GM10266 (cell line): ENCODE results near the gene TSC22D2.
"Not testable (repeated sequence)": the region's sequence is repeated elsewhere in the genome, so short reads cannot be mapped to it uniquely, and the experiment has no call there.

ENCODE experiments used
- DNase-seq: peaks from one replicate; pipeline ENCODE4 v3.0.0; 2012; ENCODE audit errors: extremely low spot score
- TF ChIP-seq, protein P1 (sequence below): IDR thresholded peaks from 2 replicates; pipeline ENCODE4 v1.5.1; 2012; ENCODE audit warnings: mild to moderate bottlenecking, low read depth; ENCODE audit not compliant: control insufficient read depth, insufficient read depth; ENCODE audit errors: missing control alignments

Gene TSC22D2

GRCh38 chr3:150494411-150494977 lies 86.4 kb downstream of the TSC22D2 start:
- TF ChIP-seq, protein P1, sequence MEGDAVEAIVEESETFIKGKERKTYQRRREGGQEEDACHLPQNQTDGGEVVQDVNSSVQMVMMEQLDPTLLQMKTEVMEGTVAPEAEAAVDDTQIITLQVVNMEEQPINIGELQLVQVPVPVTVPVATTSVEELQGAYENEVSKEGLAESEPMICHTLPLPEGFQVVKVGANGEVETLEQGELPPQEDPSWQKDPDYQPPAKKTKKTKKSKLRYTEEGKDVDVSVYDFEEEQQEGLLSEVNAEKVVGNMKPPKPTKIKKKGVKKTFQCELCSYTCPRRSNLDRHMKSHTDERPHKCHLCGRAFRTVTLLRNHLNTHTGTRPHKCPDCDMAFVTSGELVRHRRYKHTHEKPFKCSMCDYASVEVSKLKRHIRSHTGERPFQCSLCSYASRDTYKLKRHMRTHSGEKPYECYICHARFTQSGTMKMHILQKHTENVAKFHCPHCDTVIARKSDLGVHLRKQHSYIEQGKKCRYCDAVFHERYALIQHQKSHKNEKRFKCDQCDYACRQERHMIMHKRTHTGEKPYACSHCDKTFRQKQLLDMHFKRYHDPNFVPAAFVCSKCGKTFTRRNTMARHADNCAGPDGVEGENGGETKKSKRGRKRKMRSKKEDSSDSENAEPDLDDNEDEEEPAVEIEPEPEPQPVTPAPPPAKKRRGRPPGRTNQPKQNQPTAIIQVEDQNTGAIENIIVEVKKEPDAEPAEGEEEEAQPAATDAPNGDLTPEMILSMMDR: no peak

DNA sequence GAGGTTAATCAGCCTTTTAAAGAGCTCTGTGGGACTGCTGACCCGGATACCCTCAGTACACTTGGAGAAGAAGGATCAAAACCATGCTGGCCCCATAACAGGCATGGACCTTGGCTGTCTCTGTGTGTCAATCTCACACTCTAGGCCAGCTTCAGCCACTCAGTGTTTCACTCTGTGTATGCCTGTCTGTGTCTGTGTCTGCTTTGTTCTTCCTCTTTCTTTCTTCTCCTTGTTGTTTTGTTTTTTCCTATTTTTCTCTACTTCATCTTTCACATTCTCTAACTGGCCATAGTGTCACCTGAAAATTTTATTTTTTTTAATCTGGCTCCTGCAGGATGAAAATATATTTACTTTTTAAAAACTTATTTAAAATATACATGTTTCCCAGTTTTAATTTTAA lies 87.1 kb downstream of the TSC22D2 start:
- TF ChIP-seq, protein P1: no peak
- no peak for DNase-seq

More at GRCh38 chr3:150494411-150494977, 86.4 kb downstream of the TSC22D2 start:
- DNase-seq: no peak

DNA sequence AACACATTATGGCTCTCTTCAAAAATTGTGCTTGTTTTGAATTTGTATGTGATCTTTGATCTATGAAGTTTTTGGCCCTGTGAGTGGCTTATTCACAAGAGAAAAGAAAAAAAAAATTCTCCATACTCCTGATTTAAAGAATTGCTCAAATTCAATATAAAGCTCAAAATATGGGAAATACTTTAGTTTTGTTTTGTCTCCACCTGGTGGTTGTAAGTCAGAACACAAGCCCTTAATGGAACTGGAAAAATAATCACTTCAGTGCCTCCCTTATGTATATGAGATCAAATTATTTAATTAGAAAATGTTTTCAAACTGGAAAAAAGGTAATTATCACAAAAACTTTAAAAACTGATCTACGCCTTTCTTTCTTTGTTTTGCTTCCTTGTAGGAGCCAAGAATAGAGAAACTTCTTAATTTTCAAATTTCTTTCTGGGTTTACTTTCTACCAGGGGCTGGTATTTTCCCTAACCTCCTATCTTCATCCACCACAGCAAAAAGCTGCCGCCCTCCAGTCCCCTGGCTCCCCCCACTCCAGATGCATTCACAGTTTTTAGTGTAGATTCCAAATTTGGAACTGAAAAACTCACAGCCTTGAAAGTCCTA lies 87.6 kb downstream of the TSC22D2 start:
- peak; percentile 45 for DNase-seq
- TF ChIP-seq, protein P1: peak; percentile 71

DNA sequence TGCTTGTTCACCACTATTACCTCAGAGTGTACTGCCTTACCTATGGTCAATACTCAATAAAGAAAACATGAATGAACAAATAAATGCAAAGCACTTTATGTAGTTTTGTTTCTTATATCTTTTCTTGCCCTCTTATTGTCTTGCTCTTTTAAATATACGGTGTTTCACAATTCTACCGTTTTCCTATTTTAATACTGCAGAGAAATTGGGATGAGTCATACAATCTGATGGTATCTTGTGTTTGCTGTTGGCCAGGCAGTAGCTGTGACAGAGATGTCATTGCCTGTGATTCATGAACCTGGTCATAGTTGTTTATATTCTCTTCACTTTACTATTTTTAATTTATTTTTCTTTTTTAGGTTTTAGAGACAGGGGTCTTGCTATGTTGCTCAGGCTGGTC lies 89.9 kb downstream of the TSC22D2 start:
- DNase-seq: no peak
- TF ChIP-seq, protein P1: no peak

DNA sequence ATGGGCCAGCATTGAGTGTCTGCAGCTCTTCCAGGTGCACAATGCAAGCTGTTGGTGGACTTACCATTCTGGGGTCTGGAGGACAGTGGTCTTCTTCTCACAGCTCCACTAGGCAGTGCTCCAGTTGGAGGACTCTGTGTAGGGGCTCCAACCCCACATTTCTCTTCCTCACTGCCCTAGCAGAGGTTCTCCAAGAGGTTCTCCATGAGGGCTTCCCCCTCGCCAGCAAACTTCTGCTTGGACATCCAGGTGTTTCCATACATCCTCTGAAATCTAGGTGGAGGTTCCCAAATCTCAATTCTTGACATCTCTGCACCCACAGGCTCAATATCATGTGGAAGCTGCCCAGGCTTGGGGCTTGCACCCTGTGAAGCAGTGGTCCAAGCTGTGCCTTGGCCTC lies 92.9 kb downstream of the TSC22D2 start:
- DNase-seq: not testable (repeated sequence)

DNA sequence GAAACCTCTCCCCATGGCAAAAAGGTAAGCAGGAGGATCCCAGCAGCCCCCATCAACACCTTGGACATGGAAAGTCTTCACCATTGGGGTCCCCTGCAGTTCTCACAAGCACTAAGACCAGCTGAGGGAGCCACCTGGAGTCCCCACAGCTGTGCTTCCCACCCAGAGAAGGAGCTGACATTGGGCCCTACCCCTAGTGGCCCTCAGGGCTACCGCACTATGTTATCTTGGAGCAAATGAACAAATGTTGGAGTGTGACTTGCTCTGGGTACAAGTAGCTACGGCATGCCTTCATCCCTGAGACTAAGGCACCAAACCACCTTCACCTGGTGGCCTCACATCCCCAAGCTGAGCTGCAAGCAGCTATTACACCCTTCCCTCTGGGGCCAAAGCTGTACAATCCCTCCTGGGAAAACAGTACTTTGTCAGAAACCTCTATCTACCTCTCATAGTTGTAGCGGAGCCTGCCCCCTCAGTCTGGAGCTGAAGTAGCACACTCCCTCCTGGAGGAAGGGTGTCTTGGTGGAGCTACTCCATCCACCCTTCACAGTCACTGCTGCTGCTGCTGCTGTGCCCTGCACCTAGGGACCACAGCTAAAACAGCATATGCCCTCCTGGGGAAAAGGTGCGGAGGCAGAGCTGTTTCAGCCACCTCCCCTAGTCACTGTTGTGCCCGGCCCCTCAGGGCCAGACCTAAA lies 95.5 kb downstream of the TSC22D2 start:
- TF ChIP-seq, protein P1: no peak
- DNase-seq: no peak

- TF ChIP-seq, protein P1: no peak
- DNase-seq: no peak
These were observed 96.4 kb downstream of the TSC22D2 start for GRCh38 chr3:150504483-150504882.

GRCh38 chr3:150508401-150508800 lies 100.3 kb downstream of the TSC22D2 start:
- TF ChIP-seq, protein P1: no peak
- DNase-seq: no peak
